ENCODE data around the gene PTPMT1.

The PTPMT1 gene

GRCh38 chr11:47620836-47621378 is 55.5 kb downstream of the PTPMT1 start:
- no peak overlapping the region for H3K27ac ChIP-seq (ENCODE audit: low read length)
- H3K9ac ChIP-seq (ENCODE audit: low read length): no peak overlapping the region
- peaks cover 25% of the 10 kb centered on the region for H3K4me1 ChIP-seq (ENCODE audit: low read length)
- no peak for TF ChIP-seq EZH2 (optimal IDR thresholded peaks at IDR 0.05; ENCODE audit: low read depth, low read length)
- TF ChIP-seq CTCF (IDR thresholded peaks at IDR 0.05; ENCODE audit: low read length): no peak
- no peak for TF ChIP-seq EZH2phosphoT487 (IDR thresholded peaks at IDR 0.05; ENCODE audit: low read length)
- no peak overlapping the region for H3K4me2 ChIP-seq (ENCODE audit: low read depth, low read length)
- H2AFZ ChIP-seq (ENCODE audit: low read length): no peak overlapping the region
- H3K4me3 ChIP-seq (ENCODE audit: low read length): no peak overlapping the region
- no peaks in the 10 kb centered on the region for H3K9me3 ChIP-seq (replicated peaks; ENCODE audit: insufficient read depth, low read length)
- no peaks in the 10 kb centered on the region for H3K9me2 ChIP-seq (replicated peaks; ENCODE audit: insufficient read depth, low read length)
- no peak for DNase-seq
- no peaks in the 10 kb centered on the region for H3K27me3 ChIP-seq (replicated peaks; ENCODE audit: insufficient read depth, low read length)
- H3K79me2 ChIP-seq (ENCODE audit: low read length): no peaks in the 10 kb centered on the region
- H4K20me1 ChIP-seq (ENCODE audit: insufficient read depth, low read length): no peaks in the 10 kb centered on the region
- peaks cover 11% of the 10 kb centered on the region; the same call in 1 of the 2 replicates for H3F3A ChIP-seq (ENCODE audit: insufficient read depth, low read length)
- H3K36me3 ChIP-seq (replicated peaks; ENCODE audit: insufficient read depth, low read length): no peaks in the 10 kb centered on the region; the same call in 1 of the 2 replicates
